Choroid plexus epithelial cell (primary cell): Measurements from ENCODE around the gene CA10.

Source experiments
- DNase-seq: peaks from one replicate; pipeline ENCODE4 v3.0.0-alpha.2; 2010; ENCODE audit warnings: low read depth
- H3K4me3 ChIP-seq: 2 replicates; pipeline ENCODE4 v1.5.1; 2011; ENCODE audit warnings: low read depth, mild to moderate bottlenecking, control low read depth, low read length, moderate library complexity
- CTCF ChIP-seq: conservative IDR thresholded peaks from 2 replicates; pipeline ENCODE4 v1.5.1; 2011; ENCODE audit warnings: low read depth, mild to moderate bottlenecking, control low read depth, inconsistent platforms, low read length, moderate library complexity

The CA10 gene

DNA sequence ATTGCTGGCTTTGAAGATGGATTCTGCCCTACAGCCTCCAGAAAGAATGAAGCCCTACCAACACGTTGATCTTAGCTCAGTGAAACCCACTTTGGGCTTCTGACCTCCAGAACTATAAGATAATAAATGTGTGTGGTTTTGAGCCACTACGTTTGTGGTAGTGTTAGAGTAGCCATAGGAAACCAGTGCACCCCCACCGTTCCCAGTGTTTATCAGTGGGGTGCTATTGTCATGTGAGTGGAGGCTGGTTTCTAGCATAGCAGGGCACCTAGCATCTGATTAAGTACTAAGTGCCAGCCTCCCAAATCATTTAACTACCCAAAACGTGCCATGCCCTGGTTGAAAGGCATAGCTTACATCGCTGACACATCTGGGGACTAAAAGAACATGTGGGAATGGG, 474.3 kb downstream of the CA10 start:
- DNase-seq, result no peak
- H3K4me3 ChIP-seq, result no peak overlapping the region
- TF ChIP-seq CTCF, result no peak

GRCh38 chr17:51683291-51683690, 475.2 kb downstream of the CA10 start:
- no peak for DNase-seq
- TF ChIP-seq CTCF, result no peak
- H3K4me3 ChIP-seq, result no peak overlapping the region

GRCh38 chr17:51682115-51682514, 476.4 kb downstream of the CA10 start:
- TF ChIP-seq CTCF, result no peak
- DNase-seq, result no peak
- no peak overlapping the region for H3K4me3 ChIP-seq

DNA sequence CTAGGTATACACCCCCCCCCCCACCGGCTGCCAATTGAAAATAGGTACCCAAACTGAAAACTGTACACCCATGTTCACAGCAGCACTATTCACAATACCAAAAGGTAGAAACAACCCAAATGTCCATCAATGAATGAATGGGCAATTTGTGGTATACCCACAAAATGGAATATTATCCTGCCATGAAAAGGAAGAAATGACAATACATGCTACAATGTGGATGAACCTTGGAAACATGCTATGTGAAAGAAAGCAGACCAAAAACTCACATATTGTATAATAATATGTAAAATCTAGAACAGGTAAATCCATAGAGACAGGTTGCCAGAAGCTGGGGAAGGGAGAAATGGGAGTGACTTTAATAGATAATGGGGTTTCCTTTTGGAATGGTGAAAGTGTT, 480.6 kb downstream of the CA10 start:
- no peak for TF ChIP-seq CTCF
- no peak overlapping the region for H3K4me3 ChIP-seq

GRCh38 chr17:51676691-51677487, 481.6 kb downstream of the CA10 start:
- no peak overlapping the region for H3K4me3 ChIP-seq
- TF ChIP-seq CTCF, result no peak
- no peak for DNase-seq

More for the DNA sequence above, 480.6 kb downstream of the CA10 start:
- no peak for DNase-seq

- no peak overlapping the region for H3K4me3 ChIP-seq
- no peak for DNase-seq
- no peak for TF ChIP-seq CTCF
Measured at GRCh38 chr17:51674579-51675255, 483.8 kb downstream of the CA10 start.

DNA sequence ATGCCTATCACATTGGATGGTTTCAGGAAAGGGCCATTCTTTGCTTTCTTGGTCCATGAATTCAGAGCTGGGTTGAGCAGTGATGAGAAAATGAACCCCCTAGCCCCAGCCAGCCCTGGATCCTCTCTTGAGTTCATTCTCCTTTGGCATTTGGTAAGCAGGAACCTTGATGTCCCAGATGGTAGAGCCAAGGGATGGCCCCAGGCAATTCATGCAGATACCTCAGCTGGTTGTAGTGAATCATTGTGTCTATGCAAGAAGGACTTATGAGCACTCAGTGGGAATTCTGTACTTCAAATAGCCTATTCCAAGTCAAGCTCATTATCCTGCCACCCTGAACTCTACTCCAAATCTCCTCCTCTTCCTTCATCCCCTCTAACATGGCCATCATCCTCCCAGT, 485.4 kb downstream of the CA10 start:
- TF ChIP-seq CTCF, result no peak
- no peak for DNase-seq
- no peak overlapping the region for H3K4me3 ChIP-seq
